ENCODE data around the gene FAM13A. TPM values are rescaled to one million over a fixed set of nuclear protein-coding genes. Genes with fewer than 3 reads are reported as not detected.

The FAM13A gene
- polyA plus RNA-seq, 1 donor from 2014 or later: 4.0 TPM

DNA sequence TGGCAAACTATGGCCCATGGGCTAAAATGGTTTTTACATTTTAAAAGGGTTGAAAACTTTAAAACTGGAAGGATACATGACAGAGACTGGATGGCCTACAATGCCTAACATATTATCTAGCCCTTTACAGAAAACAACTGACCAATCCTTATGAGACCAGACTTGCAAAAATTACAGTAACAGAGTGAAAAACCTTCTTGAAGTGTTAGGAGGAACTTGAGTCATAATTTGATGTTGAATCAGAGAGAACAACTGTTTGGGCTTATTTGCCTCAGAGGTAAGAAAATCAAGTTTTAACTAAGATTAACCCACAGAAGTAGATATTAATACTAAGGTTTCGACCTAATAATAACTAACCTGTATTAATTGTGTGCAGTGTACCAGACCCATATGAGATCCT is 347.0 kb downstream of the FAM13A start:
- H3K4me2 ChIP-seq (ENCODE audit: low read length): no peak overlapping the region
- no peak overlapping the region for H2AFZ ChIP-seq (ENCODE audit: low read depth, low read length)
- no peaks in the 10 kb centered on the region for H4K20me1 ChIP-seq (ENCODE audit: insufficient read depth)
- H3K36me3 ChIP-seq (ENCODE audit: insufficient read depth, low read length): peaks cover 24% of the 10 kb centered on the region
- no peaks in the 10 kb centered on the region for H3K79me2 ChIP-seq (replicated peaks; ENCODE audit: insufficient read depth, low read length)
- H3F3A ChIP-seq (ENCODE audit: insufficient read depth, low read length, poor library complexity, severe bottlenecking): no peaks in the 10 kb centered on the region
- H3K27ac ChIP-seq (ENCODE audit: low read length): no peak overlapping the region
- no peaks in the 10 kb centered on the region for H3K9me2 ChIP-seq (ENCODE audit: insufficient read depth, low read length)
- H3K4me3 ChIP-seq (ENCODE audit: low read length): no peak overlapping the region
- H3K9ac ChIP-seq (ENCODE audit: low read length): no peak overlapping the region
- TF ChIP-seq, protein P1, sequence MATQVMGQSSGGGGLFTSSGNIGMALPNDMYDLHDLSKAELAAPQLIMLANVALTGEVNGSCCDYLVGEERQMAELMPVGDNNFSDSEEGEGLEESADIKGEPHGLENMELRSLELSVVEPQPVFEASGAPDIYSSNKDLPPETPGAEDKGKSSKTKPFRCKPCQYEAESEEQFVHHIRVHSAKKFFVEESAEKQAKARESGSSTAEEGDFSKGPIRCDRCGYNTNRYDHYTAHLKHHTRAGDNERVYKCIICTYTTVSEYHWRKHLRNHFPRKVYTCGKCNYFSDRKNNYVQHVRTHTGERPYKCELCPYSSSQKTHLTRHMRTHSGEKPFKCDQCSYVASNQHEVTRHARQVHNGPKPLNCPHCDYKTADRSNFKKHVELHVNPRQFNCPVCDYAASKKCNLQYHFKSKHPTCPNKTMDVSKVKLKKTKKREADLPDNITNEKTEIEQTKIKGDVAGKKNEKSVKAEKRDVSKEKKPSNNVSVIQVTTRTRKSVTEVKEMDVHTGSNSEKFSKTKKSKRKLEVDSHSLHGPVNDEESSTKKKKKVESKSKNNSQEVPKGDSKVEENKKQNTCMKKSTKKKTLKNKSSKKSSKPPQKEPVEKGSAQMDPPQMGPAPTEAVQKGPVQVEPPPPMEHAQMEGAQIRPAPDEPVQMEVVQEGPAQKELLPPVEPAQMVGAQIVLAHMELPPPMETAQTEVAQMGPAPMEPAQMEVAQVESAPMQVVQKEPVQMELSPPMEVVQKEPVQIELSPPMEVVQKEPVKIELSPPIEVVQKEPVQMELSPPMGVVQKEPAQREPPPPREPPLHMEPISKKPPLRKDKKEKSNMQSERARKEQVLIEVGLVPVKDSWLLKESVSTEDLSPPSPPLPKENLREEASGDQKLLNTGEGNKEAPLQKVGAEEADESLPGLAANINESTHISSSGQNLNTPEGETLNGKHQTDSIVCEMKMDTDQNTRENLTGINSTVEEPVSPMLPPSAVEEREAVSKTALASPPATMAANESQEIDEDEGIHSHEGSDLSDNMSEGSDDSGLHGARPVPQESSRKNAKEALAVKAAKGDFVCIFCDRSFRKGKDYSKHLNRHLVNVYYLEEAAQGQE (IDR thresholded peaks at IDR 0.05; ENCODE audit: borderline replicate concordance): no peak
- TF ChIP-seq POLR2AphosphoS5 (IDR thresholded peaks at IDR 0.05) (no peak), RAD21 (conservative IDR thresholded peaks at IDR 0.05) (no peak), MXI1 (conservative IDR thresholded peaks at IDR 0.05; ENCODE audit: poor library complexity, severe bottlenecking) (no peak), SMC3 (conservative IDR thresholded peaks at IDR 0.05; ENCODE audit: poor library complexity) (no peak), TAF1 (IDR thresholded peaks at IDR 0.05; ENCODE audit: low read depth) (no peak), EZH2 (IDR thresholded peaks at IDR 0.05; ENCODE audit: borderline replicate concordance, insufficient read depth, low read length, poor library complexity, severe bottlenecking) (no peak), EP300 (conservative IDR thresholded peaks at IDR 0.05; ENCODE audit: poor library complexity, severe bottlenecking) (no peak)
- TF ChIP-seq, protein P2, sequence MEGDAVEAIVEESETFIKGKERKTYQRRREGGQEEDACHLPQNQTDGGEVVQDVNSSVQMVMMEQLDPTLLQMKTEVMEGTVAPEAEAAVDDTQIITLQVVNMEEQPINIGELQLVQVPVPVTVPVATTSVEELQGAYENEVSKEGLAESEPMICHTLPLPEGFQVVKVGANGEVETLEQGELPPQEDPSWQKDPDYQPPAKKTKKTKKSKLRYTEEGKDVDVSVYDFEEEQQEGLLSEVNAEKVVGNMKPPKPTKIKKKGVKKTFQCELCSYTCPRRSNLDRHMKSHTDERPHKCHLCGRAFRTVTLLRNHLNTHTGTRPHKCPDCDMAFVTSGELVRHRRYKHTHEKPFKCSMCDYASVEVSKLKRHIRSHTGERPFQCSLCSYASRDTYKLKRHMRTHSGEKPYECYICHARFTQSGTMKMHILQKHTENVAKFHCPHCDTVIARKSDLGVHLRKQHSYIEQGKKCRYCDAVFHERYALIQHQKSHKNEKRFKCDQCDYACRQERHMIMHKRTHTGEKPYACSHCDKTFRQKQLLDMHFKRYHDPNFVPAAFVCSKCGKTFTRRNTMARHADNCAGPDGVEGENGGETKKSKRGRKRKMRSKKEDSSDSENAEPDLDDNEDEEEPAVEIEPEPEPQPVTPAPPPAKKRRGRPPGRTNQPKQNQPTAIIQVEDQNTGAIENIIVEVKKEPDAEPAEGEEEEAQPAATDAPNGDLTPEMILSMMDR (IDR thresholded peaks at IDR 0.05; ENCODE audit: poor library complexity, severe bottlenecking): no peak
- no peaks in the 10 kb centered on the region for H3K9me3 ChIP-seq (ENCODE audit: low read length)
- H3K27me3 ChIP-seq (ENCODE audit: insufficient read depth, low read depth, low read length): no peaks in the 10 kb centered on the region

DNA sequence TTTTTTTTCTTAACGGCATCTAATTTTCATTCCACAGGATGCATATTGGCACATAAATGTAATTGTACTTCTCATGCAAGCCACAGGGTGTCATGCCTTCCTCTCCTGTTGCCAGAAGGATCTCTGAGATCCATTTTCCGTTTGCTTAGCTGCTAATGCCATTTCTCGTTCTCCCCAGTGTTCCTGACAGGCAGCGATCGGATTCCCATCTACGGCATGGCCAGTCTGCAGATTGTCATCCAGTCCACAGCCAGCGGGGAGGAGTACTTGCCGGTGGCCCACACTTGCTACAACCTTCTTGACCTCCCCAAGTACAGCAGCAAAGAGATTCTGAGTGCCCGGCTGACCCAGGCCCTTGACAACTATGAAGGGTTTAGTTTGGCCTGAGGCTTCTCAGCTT is 350.4 kb downstream of the FAM13A start:
- Histone ChIP-seq H2AFZ (ENCODE audit: low read depth, low read length) (no peak overlapping the region), H3F3A (ENCODE audit: insufficient read depth, low read length, poor library complexity, severe bottlenecking) (no peaks in the 10 kb centered on the region), H3K27me3 (ENCODE audit: insufficient read depth, low read depth, low read length) (no peaks in the 10 kb centered on the region), H3K36me3 (ENCODE audit: insufficient read depth, low read length) (peaks cover 22% of the 10 kb centered on the region), H3K9me2 (ENCODE audit: insufficient read depth, low read length) (no peaks in the 10 kb centered on the region), H3K27ac (ENCODE audit: low read length) (peak overlapping the region; percentile 76), H3K9ac (ENCODE audit: low read length) (no peak overlapping the region), H3K4me2 (ENCODE audit: low read length) (no peak overlapping the region), H3K9me3 (ENCODE audit: low read length) (no peaks in the 10 kb centered on the region), H4K20me1 (ENCODE audit: insufficient read depth) (no peaks in the 10 kb centered on the region), H3K4me3 (ENCODE audit: low read length) (no peak overlapping the region), H3K79me2 (replicated peaks; ENCODE audit: insufficient read depth, low read length) (no peaks in the 10 kb centered on the region)
- TF ChIP-seq SMC3 (conservative IDR thresholded peaks at IDR 0.05; ENCODE audit: poor library complexity): peak; percentile 84
- TF ChIP-seq, protein P2 (IDR thresholded peaks at IDR 0.05; ENCODE audit: poor library complexity, severe bottlenecking): peak; percentile 78
- peak; percentile 80 for TF ChIP-seq RAD21 (conservative IDR thresholded peaks at IDR 0.05)
- TF ChIP-seq EZH2 (IDR thresholded peaks at IDR 0.05; ENCODE audit: borderline replicate concordance, insufficient read depth, low read length, poor library complexity, severe bottlenecking): no peak
